Adrenal gland (tissue), 5 donors: ENCODE results near the gene CXCR6.

Source experiments
- CTCF ChIP-seq, 6 experiments: fragments of 450-650 bp in 4 of 6; fragments of 200-600 bp in 2 of 6; sonication (generic) in 1 of 6; IDR thresholded peaks; 1 replicate in 5 of 6; 2 replicates in 1 of 6; pipeline versions ENCODE4 v1.5.1 to v1.8.0; 2016 to 2021; ENCODE audit warnings: antibody characterized with exemption in 6 of 6, mild to moderate bottlenecking in 2 of 6, moderate library complexity in 1 of 6
- POLR2A ChIP-seq, 2 donors: fragments of 450-650 bp; IDR thresholded peaks; one replicate each; pipeline ENCODE4 v1.6.1; 2017; ENCODE audit warnings: antibody characterized with exemption in 2 of 2, mild to moderate bottlenecking in 2 of 2, moderate library complexity in 1 of 2
- donor health status: DM: no; HTN: no; CAD: no.

- TF ChIP-seq CTCF (IDR thresholded peaks at IDR 0.05) (no peak), POLR2A (IDR thresholded peaks at IDR 0.05) (no peak)
Measured at GRCh38 chr3:45969116-45969515, 25.9 kb downstream of the CXCR6 start.
